ENCODE data around the gene MCRIP1.

DNA sequence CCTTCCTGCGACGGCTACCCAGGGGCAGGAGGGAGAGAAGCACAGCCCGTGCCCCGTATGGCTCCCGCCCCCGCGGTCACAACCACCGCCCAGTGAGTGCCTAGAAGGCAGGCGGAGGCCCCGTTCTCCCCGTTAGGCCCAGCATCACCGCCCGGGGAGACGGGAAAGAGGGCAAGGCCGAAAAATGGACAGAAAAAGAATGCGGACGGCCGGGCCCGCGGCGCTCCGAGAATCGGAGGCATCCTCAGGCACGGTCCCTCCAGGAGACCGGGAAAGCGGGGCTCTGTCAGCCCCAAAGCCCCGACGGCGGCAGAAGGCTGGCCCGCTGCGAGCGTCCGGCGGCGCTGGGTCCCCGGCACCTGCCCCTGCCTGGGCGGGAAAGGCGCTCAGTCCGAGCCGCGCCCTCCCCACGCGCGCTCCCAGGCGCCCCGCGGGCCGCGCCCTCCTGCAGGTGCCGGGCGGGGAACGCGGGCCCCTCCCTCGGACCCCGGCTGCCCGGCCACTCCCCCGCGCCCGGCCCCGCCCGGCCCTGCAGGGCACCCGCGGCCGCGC lies 407 bp downstream of the MCRIP1 start:
- TF ChIP-seq TAF1 (IDR thresholded peaks at IDR 0.05; ENCODE audit: borderline replicate concordance, low read depth, low read length) (no peak), SRF (IDR thresholded peaks at IDR 0.05; ENCODE audit: low read depth in 2 of 2, low read length in 2 of 2) (no peak), CTCF (IDR thresholded peaks at IDR 0.05 in 2 of 3, conservative IDR thresholded peaks at IDR 0.05 in 1 of 3; ENCODE audit: control insufficient read depth in 2 of 3, extremely low read depth in 1 of 3, insufficient read depth in 1 of 3, low read depth in 3 of 3, low read length in 3 of 3) (no peak), EP300 (IDR thresholded peaks at IDR 0.05; ENCODE audit: borderline replicate concordance in 1 of 2, control insufficient read depth in 1 of 2, low read depth in 2 of 2, low read length in 2 of 2) (no peak), MEF2B (IDR thresholded peaks at IDR 0.05; ENCODE audit: partially characterized antibody, poor library complexity, severe bottlenecking) (no peak), MYC (IDR thresholded peaks at IDR 0.05; ENCODE audit: insufficient read depth, insufficient read length, insufficient replicate concordance, low read length, severe bottlenecking) (no peak), MLLT1 (IDR thresholded peaks at IDR 0.05) (no peak), RCOR1 (conservative IDR thresholded peaks at IDR 0.05; ENCODE audit: low read depth, low read length) (no peak), BHLHE40 (IDR thresholded peaks at IDR 0.05; ENCODE audit: borderline replicate concordance in 1 of 2, low read depth in 2 of 2, low read length in 1 of 2) (no peak; a peak in 1 of 4 replicates), NBN (IDR thresholded peaks at IDR 0.05) (no peak), TARDBP (IDR thresholded peaks at IDR 0.05; ENCODE audit: borderline replicate concordance) (no peak)
- TF ChIP-seq, protein P1, sequence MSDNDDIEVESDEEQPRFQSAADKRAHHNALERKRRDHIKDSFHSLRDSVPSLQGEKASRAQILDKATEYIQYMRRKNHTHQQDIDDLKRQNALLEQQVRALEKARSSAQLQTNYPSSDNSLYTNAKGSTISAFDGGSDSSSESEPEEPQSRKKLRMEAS (IDR thresholded peaks at IDR 0.05; ENCODE audit: low read depth, low read length): no peak
